ENCODE results near the gene ITGB5.
"Not testable (repeated sequence)": the region's sequence is repeated elsewhere in the genome, so short reads cannot be mapped to it uniquely, and the experiment has no call there.

Gene ITGB5

DNA sequence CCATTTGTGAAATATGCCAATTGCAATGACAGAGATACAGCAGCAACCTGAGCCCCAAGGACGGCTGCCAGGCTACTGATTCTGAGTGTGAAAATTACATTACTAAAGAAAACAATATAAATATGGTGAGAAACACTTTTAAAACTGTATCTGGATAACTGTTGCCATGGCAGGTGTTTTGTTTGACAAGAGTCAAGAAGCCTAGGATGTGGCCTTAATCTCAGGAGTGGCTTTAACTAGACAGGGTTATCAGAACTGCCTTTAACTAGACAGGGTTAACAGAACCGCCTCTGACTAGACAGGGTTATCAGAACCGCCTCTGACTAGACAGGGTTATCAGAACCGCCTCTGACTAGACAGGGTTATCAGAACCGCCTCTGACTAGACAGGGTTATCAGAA lies 98.1 kb downstream of the ITGB5 start:
- not testable (repeated sequence) for FAIRE-seq; DNase-seq (ENCODE audit: low spot score)

DNA sequence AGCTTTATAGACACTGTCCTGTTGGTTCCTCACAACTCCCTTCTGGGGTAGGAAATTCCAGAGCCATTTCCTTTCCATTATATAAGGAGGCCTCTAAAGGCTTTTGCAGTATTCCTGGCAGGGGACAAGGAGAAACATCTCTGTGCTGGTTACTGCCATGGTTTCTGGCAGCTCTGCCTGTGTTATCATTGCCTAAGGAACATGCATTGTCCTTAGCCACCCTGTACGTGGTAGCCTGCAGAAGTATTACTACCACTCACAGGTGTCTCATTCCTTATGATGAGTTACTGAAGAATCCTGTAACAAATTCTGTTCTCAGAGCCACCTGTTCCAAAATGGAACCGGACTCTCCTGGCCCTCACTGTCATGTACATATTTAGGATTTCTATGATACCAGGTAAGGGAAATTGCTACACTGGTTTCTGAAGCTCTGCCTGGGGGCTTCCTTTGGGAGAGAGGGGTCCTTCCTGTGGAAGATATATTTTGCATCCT lies 98.9 kb downstream of the ITGB5 start:
- DNase-seq (ENCODE audit: low spot score), result no peak
- peak; percentile 35 for FAIRE-seq

DNA sequence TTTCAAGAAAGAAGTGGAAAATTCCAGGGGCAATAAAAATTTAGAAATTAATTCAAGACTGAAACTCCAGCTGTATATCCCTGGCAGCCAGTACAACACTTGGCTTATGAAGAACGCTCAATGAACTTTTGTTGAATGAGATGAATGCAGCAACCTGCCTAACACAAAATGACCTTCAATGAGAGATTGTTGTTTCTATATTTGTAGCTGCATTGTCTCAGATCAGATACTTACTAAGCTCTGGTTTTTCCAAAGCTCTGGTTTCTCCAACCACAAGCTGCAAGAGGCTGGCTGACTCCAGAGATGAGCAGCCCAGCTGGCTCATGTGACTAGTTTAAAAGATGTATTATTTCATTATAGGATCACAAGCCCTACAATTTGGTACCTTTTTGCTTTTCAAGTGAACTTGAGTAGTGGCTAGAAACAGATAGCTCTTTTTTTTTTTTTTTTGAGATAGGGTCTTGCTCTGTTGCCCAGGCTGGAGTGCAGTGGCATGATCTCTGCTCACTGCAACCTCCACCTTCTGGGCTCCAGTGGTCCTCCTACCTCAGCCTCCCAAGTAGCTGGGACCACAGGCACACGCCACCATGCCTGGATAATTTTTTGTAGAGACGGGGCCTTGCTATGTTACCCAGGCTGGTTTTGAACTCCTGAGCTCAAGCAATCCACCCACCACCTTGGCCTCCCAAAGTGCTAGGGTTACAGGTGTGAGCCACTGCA lies 99.5 kb downstream of the ITGB5 start:
- FAIRE-seq (no peak), DNase-seq (ENCODE audit: low spot score) (no peak)

DNA sequence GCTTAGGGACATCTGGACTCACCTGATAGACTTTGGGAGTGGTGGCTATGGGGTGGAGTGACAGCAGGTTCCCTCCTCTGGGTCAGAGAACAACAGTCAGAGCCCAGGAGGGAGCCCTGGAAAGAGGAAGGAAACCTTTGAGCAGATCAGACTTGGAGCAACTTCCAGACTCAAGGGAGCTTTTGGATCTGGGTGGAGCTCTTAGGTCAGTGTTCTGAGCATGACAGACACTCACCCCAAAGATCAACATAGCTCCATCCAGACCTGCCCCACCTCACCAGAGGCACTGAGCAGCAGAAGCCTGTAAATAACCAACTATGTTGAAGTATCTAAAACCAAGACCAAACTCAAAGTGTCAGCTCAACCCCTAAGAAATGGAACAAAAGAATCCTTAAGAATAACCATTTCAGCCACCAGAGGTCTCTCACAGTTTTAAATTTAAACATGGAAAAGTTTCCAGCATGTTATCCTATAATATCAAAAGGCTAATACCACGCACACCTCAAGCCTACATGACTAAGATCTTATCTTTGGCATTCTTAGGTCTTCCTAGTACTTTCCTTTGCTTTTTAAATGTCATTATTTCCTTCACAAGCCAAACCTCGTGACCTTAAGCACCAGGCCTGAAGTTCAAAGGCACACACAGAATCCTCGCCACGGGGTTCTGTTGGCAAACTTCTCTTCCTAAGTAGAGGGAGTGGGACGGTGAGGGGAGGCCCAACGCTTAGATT lies 100.5 kb downstream of the ITGB5 start:
- FAIRE-seq (no peak), DNase-seq (ENCODE audit: low spot score) (no peak)

DNA sequence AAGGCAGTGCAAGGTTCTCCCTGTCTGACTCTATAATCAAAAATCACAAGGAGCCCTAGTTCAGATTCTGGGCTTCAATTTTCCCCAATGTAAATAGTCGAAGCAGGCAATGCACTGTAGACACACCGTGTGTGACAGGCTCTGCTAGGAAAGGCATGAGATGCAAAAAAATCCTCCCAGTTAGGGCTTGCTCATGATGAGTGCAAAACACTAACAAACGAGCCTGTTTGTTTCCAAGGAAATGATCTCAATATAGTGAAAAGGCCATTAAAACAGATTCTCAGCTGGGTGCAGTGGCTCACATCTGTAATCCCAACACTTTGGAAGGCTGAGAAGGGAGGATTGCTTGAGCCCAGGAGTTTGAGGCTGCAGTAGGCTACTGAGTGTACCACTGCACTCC lies 101.2 kb downstream of the ITGB5 start:
- DNase-seq (ENCODE audit: low spot score) (no peak), FAIRE-seq (no peak)

DNA sequence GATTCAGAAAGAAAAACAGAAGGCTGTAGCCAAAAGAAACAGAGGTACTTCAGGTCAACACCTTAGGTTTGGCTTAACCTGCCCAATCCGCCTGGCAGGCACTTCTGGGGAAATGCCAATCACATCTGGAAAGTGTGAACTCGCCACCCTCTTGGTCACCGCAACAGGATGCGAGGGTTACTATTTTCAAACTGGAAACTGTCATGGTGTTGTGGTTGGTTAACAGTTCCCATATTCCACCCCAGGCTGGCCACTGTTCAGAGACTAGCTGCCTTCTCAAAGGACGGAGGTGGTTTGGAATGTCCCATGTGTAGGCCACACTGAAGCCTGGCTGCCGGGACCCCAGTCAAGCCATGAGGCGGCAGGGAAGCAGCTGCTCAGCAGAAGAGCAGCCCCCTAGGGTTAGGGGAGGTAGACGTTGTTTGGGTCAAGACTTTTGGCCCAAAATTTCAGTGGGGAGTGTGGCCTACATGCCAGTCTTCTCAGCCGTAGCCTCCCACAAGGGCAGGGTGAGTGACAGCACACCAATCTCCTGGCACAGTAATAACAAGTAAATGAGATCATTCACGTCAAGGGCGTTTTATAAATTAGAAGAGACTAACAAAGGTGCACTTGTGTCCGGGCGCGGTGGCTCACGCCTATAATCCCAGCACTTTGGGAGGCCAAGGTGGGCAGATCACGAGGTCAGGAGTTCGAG lies 102.3 kb downstream of the ITGB5 start:
- DNase-seq (ENCODE audit: low spot score) (no peak), FAIRE-seq (no peak)

DNA sequence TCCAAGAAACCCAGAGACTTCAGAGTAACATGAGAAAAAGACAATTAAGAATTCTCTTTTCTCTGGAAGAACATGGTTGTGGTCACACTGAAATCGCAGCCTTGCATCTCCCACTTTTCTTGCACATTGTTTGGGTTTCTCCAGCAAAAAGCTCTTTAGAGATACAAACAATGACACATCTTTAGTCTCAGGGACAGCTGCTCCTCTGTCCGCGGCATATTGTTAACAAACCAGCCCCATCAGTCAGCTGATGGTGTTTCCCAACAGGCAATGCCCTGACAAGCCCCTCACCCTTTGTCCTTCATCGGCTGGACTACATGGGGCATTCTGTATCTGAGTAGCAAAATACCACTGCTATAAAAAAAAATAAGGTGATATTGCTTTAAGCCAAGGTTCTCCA lies 103.5 kb downstream of the ITGB5 start:
- DNase-seq (ENCODE audit: low spot score), result no peak
- no peak for FAIRE-seq

DNA sequence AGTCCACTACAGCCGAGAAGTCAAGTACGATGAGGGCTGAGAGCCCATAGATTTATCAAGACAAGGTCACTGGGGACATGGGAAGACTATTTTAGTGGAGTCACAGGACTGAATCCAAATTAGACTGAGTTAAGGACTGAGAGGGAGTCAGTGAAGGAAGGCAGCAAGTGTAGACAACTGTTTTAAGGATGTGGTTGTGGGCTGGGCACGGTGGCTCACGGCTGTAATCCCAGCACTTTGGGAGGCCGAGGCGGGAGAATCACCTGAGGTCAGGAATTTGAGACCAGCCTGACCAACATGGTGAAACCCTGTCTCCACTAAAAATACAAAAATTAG lies 104.8 kb downstream of the ITGB5 start:
- not testable (repeated sequence) for FAIRE-seq; DNase-seq (ENCODE audit: low spot score)

DNA sequence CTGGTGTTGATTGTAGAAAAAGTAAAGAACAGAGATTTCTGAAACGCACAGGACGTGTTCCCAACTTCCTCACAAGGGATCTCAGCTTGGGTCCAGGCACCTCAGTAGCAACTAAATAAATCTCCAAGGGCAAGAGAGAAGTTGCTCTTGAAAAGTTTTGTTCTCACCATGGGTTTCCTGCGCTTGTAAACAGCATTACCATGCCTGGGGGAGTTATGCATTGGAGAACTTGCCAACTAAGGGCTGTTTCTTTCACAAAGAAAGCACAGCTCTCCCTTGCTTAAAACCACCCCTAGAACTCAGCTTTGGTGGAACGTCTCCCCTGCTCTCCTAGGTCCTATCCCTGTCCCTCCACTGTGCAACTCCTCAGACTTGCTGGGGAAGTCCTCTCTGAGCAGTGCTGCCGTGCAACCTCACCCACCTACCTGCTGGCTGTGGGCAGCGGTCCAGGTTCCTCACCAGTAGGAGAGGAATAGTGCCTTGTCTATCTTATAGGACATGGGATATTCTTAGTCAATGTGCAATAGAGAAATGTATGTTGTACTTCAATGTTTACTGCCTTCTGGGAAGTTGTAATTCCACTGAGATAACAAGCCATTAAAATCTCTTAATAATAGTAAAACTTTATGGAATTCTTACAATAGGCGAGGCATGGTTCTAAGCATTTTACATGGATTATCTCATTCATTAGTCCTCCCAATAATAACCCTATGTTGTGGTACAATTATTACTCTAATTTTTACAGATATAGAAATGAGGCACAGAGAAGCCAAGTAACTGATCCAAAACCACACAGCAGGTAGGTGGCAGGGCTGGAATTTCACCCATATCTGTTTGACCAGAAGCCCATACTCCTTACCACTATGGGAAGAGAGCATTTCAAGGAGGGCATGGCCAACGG lies 105.4 kb downstream of the ITGB5 start:
- DNase-seq (ENCODE audit: low spot score), result no peak
- FAIRE-seq, result no peak

DNA sequence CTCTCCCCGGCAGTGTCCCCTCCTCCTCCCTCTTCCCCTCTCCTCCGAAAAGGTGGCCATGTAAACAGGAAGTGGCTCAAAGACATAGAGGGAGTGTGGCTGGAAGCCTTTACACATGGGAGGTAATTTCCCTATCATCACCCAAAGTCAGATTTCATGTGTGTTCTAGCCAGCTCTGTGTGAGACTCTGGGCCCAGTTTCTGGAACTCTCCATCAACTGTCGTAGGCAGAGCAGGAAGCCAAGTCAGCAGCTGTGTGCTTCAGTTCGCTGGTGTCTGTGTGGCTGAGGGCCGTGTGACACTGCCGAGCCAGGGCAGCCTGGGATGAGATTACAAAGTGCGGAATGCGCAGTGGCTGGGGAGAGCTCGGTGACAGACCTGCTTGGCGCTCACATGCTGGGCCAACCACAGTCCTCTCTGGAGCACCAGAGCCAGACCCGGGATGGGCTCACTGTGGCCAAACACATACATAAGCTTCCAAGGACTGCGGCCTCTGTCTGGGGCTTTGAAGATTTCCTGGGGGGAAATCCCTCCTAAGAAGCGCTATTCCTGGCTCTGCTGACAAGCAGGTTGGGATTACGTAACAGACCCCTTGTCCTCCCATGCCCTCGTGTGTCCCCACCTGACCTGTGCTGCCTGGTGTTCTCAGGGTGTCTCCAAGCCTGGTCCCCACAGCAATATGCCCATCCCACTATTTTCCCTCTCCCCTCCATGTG lies 106.2 kb downstream of the ITGB5 start:
- no peak for DNase-seq (ENCODE audit: low spot score)
- FAIRE-seq, result peak; percentile 5

DNA sequence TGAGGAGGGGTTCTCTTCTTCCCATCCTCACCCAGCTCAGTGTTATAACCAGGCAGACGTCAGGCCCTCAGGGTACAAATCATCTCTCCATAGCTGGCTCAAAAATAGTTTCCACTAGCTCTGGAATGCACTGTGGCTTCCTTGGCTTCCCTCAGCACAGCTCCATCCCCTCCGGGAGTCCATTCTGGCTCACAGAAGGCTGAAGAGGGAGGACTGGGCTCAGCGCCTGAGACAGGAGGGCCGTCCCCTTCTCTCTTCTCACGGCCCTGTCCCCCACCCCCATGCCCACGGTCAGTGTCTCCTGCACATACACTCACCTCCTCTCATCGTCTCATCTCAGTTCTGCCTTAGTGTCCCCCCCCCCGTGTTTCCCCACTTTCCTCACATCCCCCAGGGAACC lies 106.8 kb downstream of the ITGB5 start:
- DNase-seq (ENCODE audit: low spot score) (no peak), FAIRE-seq (peak; percentile 55)

DNA sequence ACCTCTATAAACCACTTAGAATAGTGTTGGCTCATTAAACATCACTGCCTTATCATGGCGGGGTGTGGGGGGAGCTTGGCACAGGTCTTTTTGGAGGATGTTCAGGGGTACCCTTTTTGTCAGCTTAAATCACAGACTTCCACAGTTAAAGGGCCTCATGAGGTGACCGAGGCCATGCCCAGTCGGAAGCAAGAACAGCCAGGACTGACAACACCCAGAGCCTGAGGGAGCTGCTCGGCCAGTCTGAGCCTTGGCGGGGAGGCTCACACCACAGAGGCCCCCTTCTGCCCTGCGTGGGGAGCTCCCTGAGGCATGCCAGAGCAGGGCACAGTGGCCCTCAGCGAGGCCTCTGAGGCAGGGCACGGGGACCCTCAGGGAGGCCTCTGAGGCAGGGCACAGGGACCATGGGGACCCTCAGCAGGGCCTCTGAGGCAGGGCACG lies 107.4 kb downstream of the ITGB5 start:
- FAIRE-seq, result no peak
- no peak for DNase-seq (ENCODE audit: low spot score)

DNA sequence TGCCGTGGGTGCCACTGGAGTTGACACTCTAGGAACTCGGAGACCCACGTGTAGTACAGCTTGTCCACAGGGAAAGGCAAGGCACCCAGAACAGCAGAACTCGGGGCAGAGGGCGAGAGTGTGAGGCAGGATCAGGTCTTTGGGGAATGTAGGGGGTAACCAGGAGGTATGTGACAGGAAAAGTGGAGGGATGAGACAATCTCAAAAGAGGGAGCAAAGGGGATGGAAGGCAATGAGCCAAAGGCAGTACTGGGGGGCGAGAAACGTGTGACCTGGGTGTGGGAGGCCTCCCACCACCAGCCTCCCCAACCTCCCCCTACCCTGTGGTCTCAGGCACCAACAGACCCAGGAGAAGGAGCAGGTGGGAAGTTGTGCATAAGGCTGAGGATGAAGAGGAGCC lies 108.0 kb downstream of the ITGB5 start:
- DNase-seq (ENCODE audit: low spot score), result no peak
- FAIRE-seq, result peak; percentile 84

DNA sequence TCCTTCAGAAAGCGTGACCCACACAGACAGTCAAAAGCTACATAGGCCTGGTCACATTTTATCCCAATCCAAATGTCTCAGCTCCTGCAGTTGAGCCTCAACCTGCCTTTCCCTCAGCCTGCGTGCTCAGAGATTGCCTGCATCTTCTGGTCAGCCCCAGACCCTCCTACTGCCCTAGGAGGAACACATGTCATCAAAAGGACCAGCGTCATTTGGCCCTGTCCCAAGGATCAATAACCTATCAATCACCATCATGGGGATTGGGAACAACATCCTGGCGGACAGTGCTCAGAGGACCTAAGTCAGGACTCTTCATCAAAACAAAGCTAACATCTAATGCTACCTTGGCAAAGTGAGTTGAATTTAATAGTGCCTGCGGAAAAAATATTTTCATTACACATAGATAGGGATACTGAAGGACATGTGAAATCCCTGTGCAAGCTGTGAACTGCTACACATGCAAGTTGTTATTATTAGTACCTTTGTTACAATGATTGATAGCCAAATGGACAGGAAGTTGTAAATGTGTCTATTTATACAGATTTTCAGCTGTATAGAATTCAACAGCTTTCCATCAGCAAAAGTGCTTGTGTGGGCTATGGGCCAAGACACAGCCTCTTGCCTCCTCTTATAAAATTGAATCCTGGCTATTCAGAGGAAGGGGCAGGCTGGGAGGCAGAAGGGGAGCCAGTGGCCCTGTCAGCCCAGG lies 109.2 kb downstream of the ITGB5 start:
- no peak for FAIRE-seq
- no peak for DNase-seq (ENCODE audit: low spot score)

DNA sequence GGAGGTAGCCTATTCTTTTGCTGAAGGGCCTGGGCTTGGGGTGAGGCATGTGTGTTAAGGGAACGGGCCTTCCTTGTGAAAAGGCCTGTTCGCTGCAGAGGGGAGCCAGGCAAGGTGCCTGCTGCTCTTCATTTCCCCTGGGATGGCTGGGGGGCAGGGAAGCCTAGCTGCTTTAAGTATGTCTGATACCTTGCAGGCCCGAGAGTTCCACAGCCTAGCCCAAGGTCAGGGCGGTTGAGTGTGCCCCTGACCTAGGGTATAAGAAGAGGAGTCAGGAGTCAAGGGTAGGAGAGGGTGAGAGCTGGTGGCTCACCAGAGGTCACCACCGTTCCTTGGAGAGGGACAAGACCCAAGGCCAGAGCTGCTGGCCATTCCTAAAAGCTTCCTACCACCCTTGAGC lies 110.3 kb downstream of the ITGB5 start:
- FAIRE-seq (no peak), DNase-seq (ENCODE audit: low spot score) (no peak)

DNA sequence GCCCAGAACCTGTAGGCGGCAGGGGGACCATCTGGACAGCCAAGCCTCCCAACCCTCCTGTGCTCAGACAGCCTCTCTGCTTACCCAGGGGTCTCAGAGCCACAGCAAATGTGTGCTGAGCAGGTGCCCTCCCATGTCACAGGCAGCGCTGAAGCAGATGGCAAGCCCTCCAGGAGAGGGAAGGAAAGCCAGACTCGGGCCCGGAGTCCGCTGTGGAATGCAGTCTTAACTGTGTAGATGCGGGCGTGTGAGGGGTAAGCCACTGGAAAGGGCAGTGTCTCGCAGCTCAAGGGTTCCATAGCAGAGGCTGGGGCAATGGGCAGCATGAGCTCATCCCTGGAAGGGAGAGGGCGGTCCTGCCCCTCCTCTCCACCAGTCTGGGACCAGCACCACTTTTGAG lies 111.3 kb downstream of the ITGB5 start:
- FAIRE-seq, result no peak
- no peak for DNase-seq (ENCODE audit: low spot score)

DNA sequence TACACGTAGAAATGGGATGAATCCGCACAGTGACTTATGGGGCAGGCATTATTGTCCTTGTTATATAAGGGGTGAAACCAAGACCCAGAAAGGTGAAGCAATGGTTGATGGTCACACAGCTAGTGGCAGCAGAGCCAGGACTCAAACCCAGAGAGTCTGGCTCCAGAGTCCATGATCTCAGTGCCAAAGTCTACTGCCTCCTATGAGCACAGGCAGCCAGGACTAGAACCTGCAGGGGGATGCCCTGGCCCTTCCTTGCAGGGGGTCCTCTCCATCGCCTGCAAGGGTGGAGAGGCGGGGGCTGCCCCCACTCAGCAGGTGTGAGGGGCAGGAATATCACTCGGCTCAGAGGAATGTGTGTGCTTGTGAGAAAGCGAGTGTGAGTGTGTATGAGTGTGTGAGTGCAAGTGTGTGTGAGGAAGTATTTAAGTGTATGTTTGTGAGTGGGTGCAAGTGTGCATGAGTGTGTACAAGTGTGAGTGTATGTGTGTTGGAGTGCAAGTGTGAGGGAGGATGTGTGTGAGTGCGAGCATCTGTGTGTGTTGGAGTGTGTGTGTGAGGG lies 112.2 kb downstream of the ITGB5 start:
- FAIRE-seq (peak; percentile 66), DNase-seq (ENCODE audit: low spot score) (no peak)

DNA sequence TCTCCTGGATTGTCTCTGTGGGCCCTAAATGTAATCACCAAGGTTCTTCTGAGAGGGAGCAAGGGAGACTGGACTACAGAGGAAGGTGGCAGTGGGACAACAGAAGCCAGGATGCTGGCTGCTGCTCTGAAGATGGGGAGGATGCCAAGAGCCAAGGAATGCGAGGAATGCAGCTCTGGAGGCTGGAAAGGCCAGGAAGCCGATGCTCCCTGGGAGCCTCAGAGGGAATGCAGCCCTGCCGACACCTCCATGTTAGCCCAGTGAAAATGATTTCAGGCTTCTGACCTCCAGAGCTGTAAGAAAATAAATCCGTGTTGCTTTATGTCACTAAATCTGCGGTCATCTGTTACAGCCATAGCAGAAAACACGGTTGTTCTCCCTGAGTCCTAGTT lies 112.8 kb downstream of the ITGB5 start:
- FAIRE-seq, result no peak
- peak; percentile 93 for DNase-seq (ENCODE audit: low spot score)
